DMS53 treated with DMSO at 0.1 percent for 48 hours (cell line): Measurements from ENCODE around the gene TMEM220.

ENCODE experiments used
- DNase-seq: peaks from one replicate; lab custom pipeline; 2025; ENCODE audit not compliant: unreplicated experiment; lab: John Stamatoyannopoulos, UW

Gene TMEM220

DNA sequence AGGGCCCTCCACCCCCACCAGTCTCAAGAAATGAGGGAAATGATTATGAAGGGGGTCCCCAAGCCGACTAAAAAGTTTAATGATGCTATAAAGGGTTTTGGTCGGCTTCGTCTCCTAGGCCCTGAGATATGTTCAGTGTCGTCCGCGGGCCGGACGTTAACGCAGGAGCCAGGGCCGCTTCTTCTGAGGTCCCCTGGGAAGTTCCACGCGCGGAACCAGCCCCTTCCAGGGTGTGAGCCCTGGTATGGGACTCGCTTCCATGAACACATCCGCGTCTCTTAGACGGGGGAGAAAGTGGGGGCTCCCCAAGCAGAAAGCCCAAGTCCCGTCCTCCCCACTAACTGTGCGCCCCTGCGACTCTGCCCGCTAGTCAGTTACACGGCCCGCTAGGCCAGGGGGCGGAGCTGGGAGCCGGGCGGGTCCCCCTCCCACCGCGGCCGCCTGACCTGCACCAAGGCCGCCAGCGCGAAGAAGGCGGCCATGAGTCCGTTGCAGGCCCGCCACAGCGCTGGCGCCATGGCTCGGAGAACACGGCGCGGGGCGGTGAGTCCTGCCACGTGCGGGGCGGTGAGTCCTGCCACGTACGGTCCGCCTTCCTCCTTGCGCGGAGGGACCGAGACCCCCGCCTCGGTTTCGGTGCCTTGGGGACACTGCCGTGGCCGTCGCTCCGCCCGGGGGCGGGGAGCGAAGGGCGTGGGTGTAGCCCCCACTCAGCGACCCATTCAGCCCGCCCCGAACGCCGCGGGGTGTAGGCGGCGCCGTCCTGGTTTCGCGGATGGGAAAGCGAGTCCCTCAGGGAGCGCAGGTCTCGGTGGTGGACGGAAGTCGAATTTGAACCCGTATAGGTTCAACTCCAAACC, at the start of gene TMEM220:
TMEM220 (minus strand) TSS at position 690 of the 860 bp plus-strand sequence; CDS start at position 518, 172 bp downstream.
- no peak for DNase-seq

DNA sequence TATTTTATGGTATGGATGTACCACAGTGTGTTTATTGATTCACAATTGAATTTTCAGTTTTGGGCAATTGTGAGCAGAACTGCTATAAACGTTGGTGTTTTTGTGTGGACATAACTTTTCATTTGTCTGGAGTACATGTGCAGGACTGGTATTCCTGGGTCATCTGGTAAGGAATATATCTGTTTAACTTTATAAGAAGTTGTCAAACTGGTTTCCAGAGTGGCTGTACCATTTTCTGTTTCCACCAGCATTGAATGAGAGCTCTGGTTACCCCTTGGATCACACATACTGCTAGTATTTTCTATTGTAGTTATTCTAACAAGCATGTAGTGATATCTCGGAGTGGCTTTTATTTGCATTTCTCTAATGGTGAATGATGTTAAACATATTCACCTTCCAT, 49.8 kb upstream of the TMEM220 start:
- no peak for DNase-seq

DNA sequence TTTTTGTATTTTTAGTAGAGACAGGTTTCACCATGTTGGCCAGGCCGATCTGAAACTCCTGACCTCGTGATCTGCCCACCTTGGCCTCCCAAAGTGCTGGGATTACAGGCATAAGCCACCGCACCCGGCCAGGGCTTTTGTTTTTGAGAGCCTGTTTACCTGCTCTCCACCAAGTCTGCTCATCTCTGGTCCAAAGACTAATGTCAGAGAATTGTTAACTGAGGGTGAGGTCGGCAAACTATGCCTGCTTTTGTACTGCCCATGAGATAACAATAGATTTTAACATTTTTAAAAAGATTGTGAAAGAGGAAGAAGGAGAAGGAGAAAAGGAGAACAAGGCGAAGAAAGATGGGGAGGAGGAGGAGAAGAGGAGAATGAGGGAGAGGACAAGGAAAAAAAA, 48.1 kb upstream of the TMEM220 start:
- no peak for DNase-seq

DNA sequence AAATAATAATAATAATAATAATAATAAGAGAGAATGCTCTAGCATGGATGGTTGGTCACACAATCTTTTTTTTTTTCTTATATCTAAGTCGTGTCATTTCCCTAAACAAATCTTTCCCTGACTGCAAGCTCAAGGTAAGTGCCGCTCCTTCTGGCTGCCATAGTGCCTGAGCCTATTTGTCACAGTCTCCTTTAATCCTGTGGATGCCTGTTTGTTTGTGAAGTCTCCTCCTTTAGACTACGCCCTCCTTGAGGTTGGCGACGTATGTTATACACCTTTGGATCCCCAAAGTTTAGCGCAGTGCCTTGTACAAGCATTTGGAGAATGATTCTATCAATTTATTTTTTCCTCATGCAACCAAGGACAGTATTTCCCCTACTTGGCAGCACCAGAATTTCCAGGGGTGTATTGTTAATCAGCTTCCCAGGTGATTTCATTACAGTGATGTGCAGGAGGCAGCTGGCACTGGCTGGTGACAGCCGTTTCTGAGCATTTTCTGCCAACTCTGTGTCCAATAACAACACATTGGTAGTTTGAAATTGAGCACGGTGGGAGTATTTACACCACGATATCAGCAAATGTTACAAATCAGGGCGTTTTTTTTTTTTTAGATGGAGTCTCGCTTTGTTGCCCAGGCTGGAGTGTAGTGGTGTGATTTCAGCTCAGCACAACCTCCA, 47.4 kb upstream of the TMEM220 start:
- DNase-seq = no peak

DNA sequence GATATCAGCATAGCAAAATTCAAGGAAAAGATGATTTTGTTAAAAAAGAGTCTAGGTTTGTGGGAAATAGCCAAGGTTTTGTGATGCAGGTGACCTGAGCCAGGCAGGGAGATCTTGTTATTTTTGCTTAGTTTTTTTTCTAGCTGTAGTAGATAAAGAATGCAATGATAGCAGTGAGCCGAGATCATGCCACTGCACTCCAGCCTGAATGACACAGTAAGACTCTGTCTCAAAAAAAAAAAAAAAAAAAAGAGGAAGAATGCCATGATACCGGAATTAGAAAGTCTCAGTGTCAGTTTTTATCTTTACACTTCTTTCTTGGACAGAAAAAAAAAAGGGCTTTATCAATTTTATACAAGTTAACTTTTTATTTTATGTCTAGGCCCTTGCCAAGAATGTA, 46.6 kb upstream of the TMEM220 start:
- no peak for DNase-seq

DNA sequence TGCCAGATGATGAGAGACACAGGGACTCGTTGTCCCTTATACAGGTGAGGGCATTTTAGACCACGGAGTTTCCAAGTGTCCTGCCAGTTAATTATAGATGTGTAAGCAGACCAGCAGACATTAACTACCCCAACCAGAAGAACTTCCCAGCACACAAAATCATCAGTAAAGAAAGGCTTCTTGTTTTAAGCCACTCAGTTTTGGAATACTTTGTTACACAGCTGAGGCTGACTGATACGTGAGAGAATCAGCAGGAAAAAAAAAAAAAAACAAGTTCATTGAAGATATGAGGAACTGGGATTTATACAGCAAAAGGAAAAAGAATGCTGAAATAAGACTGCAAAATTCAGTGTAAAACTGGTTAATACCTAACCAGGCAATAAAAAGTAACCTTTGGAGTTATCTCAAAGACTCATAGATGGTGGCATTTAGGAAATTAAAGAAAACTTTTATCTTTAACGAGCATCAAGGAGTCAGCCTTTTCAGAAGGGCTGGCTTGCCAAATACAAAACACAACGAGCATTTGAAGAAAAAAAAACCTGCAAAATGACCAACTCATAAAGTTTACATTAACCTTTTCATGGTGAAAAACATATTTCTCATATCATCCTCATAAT, 46.0 kb upstream of the TMEM220 start:
- DNase-seq = no peak

DNA sequence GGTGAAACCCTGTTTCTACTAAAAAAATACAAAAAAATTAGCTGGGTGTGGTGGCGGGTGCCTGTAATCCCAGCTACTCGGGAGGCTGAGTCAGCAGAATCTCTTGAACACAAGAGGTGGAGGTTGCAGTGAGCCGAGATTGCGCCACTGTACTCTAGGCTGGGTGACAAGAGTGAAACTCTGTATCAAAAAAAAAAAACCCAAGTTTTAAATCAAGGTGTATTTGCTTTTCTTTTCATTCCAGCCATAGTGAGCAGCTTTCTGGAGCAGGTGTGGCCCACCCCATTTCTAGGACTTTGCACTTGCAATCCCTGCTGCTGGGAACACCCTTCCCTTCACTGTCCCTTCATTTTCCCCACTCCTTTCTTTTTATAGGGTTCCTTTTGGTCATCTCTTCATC, 45.2 kb upstream of the TMEM220 start:
- no peak for DNase-seq

DNA sequence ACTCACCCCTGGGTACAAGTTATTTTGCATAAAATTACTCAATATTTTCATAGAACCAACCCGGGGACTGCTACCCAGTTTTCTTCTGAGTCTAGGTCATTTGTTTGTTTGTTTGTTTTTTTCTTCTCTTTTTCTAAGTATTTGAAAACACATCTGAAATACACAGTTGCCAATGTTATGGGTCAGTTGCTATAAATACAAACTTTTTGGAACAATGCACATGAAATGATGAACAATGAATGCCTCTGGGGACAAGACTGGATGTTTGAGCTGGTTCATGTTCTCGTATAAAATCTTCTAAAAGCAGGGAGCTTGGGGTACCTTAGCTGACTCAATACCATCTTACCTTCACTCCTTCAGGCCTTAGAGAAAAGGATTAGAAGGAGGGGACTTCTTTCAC, 43.6 kb upstream of the TMEM220 start:
- DNase-seq = no peak

DNA sequence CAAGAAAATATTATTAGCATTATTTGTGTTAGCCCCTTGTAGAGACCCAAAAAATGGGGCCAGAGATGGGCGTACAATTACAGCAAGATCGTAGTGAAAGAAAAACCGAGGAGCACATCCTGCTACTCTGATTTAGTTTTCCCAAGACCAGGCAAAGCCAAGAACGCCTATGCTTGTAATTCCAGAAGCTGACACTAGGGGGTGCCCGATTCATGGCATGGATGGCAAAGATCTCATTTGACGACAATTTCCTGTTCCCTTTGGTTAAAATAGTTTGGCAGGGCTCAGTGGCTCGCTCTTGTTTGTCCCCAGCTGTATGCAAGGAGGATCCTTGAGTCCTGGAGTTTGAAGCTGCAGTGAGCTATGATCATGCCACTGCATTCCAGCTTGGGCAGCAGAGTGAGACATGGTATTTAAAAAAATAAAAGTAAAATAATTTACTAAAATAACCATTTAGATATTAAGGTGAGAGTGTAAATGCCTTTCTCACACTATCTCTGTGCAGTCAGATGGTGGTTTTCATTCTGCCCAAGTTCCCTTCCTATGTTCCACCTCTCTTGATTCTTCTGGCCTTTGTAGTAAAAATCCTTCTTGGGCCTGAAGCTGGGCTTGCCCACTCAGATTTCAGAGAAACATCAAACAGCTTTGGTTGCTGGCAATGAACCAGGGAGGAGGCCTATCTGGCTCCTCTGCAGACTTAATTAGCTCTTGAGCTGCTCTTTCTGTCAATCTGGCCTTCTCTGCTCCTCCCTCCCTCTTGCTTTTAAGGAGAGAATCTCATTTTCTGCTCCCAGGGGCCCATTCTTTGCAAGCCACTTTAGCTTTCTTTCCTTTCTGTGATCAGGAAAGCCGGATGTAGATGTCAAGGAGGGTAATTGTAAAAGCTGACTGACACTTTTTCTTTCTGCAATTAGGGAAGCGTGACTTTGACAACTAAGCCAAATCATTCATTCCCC, 42.9 kb upstream of the TMEM220 start:
- DNase-seq = no peak

DNA sequence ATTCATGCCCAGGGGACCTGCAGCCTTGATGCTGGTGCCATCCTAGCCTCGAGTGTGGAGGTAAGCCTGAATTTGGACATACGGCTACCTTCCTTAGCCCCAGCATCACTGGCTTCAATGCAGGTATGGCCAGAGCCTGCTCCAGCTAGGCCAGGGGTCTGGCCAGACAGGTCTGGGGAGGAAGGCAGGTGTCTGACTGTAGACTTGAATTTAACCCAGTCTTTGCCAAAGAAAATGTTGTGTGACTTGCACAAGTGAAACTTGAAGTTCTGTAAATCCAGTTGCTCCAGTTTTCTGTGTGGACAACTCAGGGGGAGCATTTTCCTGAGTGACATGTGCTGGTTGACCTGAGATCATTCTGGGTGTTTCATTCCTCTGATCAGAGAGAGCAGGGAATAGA, 41.3 kb upstream of the TMEM220 start:
- no peak for DNase-seq

DNA sequence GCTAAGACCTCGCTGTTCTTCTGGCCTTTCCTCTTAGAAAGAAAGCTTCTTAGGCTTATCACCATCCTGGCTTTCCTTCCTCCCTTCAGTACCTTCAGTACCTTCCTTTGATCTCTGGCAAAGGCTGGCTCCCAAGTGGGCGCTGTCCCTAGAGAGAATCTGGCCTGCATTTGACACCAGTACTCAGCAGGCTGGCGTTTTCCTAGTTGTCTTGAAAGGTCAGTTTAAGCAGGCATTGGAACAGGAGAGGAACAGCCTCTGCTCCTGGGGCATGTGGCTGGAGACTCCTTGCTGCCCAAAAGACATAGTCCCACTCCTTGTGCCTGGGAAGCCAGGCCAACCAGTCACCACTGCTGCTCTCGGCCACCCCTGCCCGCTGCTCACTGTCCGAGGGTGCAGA, 40.0 kb upstream of the TMEM220 start:
- no peak for DNase-seq

DNA sequence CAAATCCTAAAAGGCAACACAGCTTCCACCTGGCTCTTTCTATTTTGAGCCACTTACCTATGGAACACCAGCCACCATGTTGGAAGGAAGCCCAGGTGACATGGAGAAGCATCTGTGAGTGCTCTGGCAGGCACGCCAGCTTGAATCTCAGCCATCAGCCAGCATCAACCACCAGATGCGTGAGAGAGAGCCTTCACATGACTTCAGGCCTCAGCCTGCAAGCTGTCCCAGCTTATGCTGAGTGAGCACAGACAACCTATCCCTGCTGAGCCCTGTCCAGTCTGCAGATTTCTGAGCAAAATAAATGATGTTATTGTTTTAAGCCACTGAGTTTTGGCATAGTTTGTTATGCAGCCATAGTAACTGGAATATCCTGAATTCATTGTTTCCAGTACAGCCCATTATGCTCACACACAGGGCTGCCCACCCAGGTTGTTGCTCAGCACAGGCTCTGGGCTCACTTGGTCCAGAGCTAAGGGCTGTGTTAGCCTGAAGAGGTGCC, 39.0 kb upstream of the TMEM220 start:
- no peak for DNase-seq

DNA sequence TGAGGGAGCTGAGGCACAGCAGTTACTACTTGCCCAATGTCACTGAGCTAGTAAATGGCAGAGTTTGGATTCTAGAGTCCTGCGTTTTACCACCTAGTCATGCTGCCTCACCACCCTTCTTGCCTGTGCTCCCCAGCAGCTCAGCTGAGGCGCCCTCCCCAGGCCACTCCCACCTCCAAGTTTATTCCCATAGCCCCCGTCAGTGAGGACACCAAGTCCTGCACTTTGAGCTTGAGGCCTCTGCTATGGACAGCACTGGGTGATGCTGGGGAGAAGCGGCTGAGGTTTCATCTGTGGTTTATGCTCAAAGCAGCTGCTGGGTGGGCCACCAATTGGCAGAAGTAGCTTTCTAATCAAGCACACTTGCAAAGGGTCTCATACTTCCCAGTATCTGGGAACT, 37.4 kb upstream of the TMEM220 start:
- DNase-seq = no peak

DNA sequence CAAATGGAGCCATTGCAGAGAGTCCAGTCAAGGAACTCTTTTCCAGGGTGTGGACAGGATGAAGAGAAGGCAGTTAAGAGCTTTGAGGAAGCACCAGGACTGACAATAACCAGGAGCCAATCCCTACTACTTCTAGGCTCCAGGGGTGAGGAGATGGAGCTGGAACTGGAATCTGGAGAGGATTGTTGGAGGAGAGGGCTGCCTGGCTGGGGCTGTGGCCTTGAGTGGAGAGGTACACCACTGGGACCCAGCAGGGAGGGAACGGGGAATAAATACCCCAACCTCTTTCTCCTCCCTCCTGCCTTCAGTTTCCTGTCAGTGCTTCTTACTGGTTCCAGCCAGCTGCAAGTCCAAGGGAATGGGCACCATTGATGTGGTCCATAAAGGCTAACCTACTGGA, 32.2 kb upstream of the TMEM220 start:
- no peak for DNase-seq

DNA sequence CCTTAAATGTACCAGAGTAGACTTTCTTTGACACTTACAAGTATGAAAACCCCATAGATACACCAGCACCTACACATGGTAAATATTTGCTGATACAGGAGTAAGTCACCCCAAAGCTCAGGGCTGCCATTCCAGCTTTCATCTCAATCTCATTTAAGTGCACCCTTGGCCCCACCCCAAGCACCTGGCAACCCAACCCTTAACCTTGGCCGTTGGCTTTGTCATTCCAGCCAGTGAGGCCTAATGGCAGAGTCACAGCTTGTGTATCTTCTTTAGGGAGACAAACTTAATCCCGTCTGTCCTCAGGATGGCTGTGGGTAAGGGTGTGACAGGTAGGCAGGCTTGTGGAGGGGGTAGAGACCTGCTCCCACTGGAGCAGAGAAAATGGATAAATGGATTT, 31.5 kb upstream of the TMEM220 start:
- DNase-seq = no peak

DNA sequence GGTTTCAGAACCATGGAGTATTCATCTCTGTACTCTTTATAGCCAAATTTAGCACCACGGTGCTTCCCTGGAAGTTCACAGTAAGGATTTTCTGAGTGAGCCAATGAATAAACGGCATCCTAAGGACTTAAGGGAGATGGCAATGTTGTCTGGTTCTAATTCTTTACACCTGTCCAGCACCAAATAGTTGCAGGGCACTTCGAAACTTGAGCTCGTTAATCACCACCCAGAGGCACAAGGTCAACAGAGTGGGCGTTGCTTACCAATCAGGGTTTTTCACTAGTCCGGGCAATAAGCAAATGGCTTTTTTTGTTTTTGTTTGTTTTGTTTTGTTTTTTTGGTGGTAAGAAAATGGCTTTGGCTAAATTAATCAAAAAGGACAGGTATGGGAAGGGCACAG, 28.2 kb upstream of the TMEM220 start:
- no peak for DNase-seq

DNA sequence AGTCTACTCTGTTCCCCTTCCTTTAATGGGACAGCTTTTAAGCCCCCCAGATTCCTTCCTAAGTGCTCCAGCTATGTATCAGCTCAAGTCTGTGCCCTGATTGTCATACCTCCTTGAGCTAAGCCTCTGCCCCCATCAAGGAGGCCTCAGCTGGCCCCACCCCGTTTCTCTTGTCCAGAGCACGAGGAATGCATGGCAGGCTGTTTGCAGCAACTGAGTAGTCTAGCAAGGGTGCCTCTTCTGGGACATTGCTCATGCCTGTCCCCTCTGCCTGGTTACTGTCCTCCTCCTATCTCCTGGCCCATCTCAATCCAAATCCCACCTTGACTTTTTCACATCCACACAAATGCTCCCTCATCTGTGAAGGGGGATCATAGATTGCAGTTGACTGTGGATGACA, 27.8 kb upstream of the TMEM220 start:
- DNase-seq = no peak

DNA sequence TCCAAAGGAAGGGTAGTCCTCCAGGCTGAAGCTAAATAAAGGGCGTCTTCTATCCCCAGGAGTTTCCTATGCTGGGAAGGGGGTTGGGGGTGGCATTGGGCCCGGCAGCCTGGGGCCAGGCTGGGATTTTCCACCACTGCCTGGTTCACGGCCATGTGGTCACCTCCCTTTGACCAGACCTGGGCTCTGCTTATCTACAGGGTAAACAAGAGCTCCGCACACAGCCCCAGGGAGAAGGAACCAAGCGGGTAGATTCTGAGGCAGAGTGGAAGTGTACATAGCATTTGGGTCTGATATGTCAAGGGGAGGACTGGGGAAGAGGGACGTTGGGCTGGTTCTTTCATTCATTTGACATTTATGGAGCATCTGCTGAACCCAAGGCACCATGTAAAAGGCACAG, 27.2 kb upstream of the TMEM220 start:
- DNase-seq = no peak

DNA sequence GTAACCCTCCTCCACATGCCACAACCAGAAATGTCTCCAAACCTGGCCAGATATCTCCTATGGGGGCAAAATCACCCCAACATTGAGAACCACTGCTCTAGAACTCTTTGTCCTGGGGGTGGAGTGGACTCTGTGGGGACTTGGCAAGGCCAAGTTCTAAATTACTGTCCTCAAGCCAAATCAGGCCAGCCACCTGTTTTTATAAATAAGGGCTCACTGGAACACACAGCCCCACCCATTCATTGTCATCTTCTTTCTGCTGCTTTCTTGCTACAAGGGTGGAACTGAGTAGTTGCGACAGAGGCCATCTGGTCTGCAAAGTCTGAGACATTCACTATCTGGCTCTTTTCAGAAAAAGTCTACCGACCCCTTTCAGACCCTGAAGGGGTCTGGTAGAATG, 26.8 kb upstream of the TMEM220 start:
- no peak for DNase-seq

DNA sequence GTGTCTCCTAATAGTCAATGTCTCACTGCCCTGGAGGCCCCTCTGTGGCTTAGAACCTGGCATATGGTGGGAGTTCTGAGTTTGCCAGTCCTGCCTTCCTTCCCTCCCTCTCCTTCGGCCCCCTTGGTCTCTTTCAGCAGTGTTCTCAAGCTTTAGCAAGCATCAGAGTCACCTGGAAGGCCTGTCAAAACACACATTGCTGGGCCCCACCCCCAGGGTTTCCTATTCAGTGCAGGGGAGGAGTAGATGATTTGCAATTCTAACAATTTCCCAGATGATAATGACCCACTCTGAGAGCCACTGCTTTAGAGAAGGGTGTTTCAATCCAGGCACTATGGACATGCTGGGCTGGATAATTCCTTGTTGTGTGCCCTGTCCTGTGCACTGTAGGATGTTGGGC, 26.4 kb upstream of the TMEM220 start:
- no peak for DNase-seq

DNA sequence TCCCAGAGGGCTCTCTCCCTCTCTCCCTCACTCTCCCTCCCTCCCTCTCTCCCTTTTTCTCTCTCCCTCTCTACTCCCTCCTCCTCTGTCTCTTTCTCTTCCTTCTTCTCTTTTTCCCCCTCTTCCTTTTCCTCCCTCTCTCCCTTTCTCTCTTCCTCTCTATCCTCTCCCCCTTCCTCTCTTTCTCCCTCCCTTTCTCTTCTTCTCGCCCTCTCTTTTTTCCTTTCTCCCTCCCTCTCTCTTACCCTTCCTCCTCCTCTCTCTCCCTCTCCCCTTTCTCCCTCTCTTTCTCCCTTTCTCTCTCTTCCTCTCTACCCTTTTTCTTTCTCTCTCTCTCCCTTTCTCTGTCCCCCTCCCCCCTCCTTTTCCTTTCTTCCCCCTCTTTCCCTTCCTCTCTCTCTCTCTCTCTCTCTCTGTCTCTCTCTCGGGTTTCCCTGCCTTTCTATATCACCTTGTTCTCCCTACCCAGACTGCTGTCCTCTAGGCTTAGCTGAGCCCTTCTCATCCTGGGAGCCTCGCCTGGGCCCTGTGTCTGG, 25.8 kb upstream of the TMEM220 start:
- no peak for DNase-seq
